MCF 10A (cell line): ENCODE data around the gene MTFP1. TPM values are rescaled to one million over a fixed set of nuclear protein-coding genes. Genes with fewer than 3 reads are reported as not detected.

Experiments
- BruUV-seq: library from RNA; stranded (reverse); fragments of 400-500 nt; replicated peaks from 2 replicates; lab custom pipeline; 2021; lab: Mats Ljungman, UMichigan
- CTCF ChIA-PET: fragments of 300-600 bp; sonication (Branson Sonifier 250); formaldehyde crosslinking; extraction: SDS; loops from one replicate; lab custom pipeline; 2021; ENCODE audit warnings: antibody characterized with exemption, inconsistent platforms; lab: Yijun Ruan, JAX
- POLR2A ChIA-PET: fragments of 300-600, 350-650 bp; sonication (Branson Sonifier 250); formaldehyde crosslinking; extraction: SDS; loops from one replicate; lab custom pipeline; 2020; ENCODE audit warnings: antibody characterized with exemption, inconsistent platforms; lab: Yijun Ruan, JAX
- DNase-seq: peaks from one replicate; pipeline ENCODE4 v3.0.0-alpha.2; 2018; ENCODE audit not compliant: unreplicated experiment
- H3K27ac Mint-ChIP-seq: one replicate; pipeline ENCODE4 v1.8.0; 2022; ENCODE audit warnings: mild to moderate bottlenecking, low read depth, mixed read lengths; ENCODE audit not compliant: unreplicated experiment
- H3K27me3 Mint-ChIP-seq: one replicate; pipeline ENCODE4 v1.8.0; 2022; ENCODE audit warnings: mixed read lengths; ENCODE audit not compliant: insufficient read depth, unreplicated experiment
- H3K36me3 Mint-ChIP-seq: one replicate; pipeline ENCODE4 v1.8.0; 2022; ENCODE audit warnings: mild to moderate bottlenecking, moderate library complexity, mixed read lengths; ENCODE audit not compliant: insufficient read depth, unreplicated experiment
- H3K4me1 Mint-ChIP-seq: one replicate; pipeline ENCODE4 v1.8.0; 2022; ENCODE audit warnings: mixed read lengths; ENCODE audit not compliant: insufficient read depth, unreplicated experiment
- H3K4me3 Mint-ChIP-seq: one replicate; pipeline ENCODE4 v1.8.0; 2022; ENCODE audit warnings: mild to moderate bottlenecking, moderate library complexity, mixed read lengths; ENCODE audit not compliant: unreplicated experiment
- H3K9me3 Mint-ChIP-seq: one replicate; pipeline ENCODE4 v1.8.0; 2022; ENCODE audit warnings: mixed read lengths; ENCODE audit not compliant: unreplicated experiment
- CTCF ChIP-seq: fragments of 200-600 bp; IDR thresholded peaks from one replicate; pipeline ENCODE4 v1.8.0; 2022; ENCODE audit warnings: antibody characterized with exemption, mild to moderate bottlenecking; ENCODE audit not compliant: unreplicated experiment
- intact Hi-C: fragments of 100-400 bp; cut with micrococcal nuclease; formaldehyde crosslinking; loops from 2 replicates; pipeline ENCODE4 v1.14.1; 2022
- total RNA-seq: library from RNA; stranded (reverse); gene quantifications from 2 replicates; pipeline ENCODE4 v1.2.3, GENCODE V29; 2022

The MTFP1 gene
- total RNA-seq, 1 experiment from 2014 or later, result 31.6 TPM

GRCh38 chr22:30421695-30422480 is 3.7 kb upstream of the MTFP1 start:
- Mint-ChIP-seq H3K4me3 (peak overlapping the region; percentile 90), H3K36me3 (peaks cover 70% of the 10 kb centered on the region), H3K9me3 (no peaks in the 10 kb centered on the region), H3K27ac (peak overlapping the region; percentile 97), H3K27me3 (no peaks in the 10 kb centered on the region), H3K4me1 (peaks cover 44% of the 10 kb centered on the region)
- ChIA-PET CTCF (interaction anchor here (0.6 to 8.4 kb wide), 11 partner anchors 9 to 134 kb away, joined by 3 to 83 read pairs (median 6); partner anchors contain the start of gene SEC14L2), POLR2A (interaction anchor here (0.6 to 14.3 kb wide), 10 partner anchors 12 to 818 kb away, joined by 3 to 532 read pairs (median 12); partner anchors contain the start of genes CASTOR1, CCDC157, RNF215 and SEC14L2)
- intact Hi-C loops, result no loop called here
- no peak for DNase-seq
- no peak for TF ChIP-seq CTCF
- no TSS peak for BruUV-seq

- Mint-ChIP-seq H3K36me3 (peaks cover 62% of the 10 kb centered on the region), H3K4me3 (peak overlapping the region; percentile 90), H3K9me3 (no peaks in the 10 kb centered on the region), H3K4me1 (peaks cover 44% of the 10 kb centered on the region), H3K27me3 (no peaks in the 10 kb centered on the region), H3K27ac (peak overlapping the region; percentile 97)
- intact Hi-C loops, result no loop called here
- ChIA-PET CTCF (interaction anchor here (0.6 to 8.4 kb wide), 10 partner anchors 10 to 135 kb away, joined by 3 to 83 read pairs (median 6); partner anchors contain the start of gene SEC14L2), POLR2A (interaction anchor here (0.6 to 14.3 kb wide), 18 partner anchors 10 to 867 kb away, joined by 3 to 532 read pairs (median 4); partner anchors contain the start of genes CASTOR1, CCDC157, PES1 and RNF215)
- no peak for TF ChIP-seq CTCF
- no TSS peak for BruUV-seq
- DNase-seq, result peak; percentile 99
These were observed 2.9 kb upstream of the MTFP1 start for GRCh38 chr22:30422481-30423300.

- H3K9me3 Mint-ChIP-seq, result no peaks in the 10 kb centered on the region
- intact Hi-C loops, result no loop called here
- peaks cover 44% of the 10 kb centered on the region for H3K4me1 Mint-ChIP-seq
- ChIA-PET CTCF (interaction anchor here (0.7 to 8.4 kb wide), 11 partner anchors 11 to 315 kb away, joined by 3 to 83 read pairs (median 7); partner anchors contain the start of gene SEC14L2), POLR2A (interaction anchor here (0.6 to 14.3 kb wide), 17 partner anchors 10 to 827 kb away, joined by 3 to 532 read pairs (median 4); partner anchors contain the start of genes CASTOR1, CCDC157, MORC2 and PES1)
- BruUV-seq, result TSS peak; percentile 54
- no peak for TF ChIP-seq CTCF
- peaks cover 54% of the 10 kb centered on the region for H3K36me3 Mint-ChIP-seq
- DNase-seq, result no peak
- H3K27me3 Mint-ChIP-seq, result no peaks in the 10 kb centered on the region
- peak overlapping the region; percentile 90 for H3K4me3 Mint-ChIP-seq
- H3K27ac Mint-ChIP-seq, result peak overlapping the region; percentile 97
These were observed 2.1 kb upstream of the MTFP1 start for GRCh38 chr22:30423301-30423958.
